HG03159 (cell line): ENCODE results near the gene SLC13A1.

Experiments
- ATAC-seq: cut with Tn5 transposase; IDR thresholded peaks from one replicate; pipeline ENCODE4 v1.9.1; 2021; ENCODE audit warnings: mild to moderate bottlenecking, moderate library complexity; ENCODE audit not compliant: unreplicated experiment

SLC13A1 gene

DNA sequence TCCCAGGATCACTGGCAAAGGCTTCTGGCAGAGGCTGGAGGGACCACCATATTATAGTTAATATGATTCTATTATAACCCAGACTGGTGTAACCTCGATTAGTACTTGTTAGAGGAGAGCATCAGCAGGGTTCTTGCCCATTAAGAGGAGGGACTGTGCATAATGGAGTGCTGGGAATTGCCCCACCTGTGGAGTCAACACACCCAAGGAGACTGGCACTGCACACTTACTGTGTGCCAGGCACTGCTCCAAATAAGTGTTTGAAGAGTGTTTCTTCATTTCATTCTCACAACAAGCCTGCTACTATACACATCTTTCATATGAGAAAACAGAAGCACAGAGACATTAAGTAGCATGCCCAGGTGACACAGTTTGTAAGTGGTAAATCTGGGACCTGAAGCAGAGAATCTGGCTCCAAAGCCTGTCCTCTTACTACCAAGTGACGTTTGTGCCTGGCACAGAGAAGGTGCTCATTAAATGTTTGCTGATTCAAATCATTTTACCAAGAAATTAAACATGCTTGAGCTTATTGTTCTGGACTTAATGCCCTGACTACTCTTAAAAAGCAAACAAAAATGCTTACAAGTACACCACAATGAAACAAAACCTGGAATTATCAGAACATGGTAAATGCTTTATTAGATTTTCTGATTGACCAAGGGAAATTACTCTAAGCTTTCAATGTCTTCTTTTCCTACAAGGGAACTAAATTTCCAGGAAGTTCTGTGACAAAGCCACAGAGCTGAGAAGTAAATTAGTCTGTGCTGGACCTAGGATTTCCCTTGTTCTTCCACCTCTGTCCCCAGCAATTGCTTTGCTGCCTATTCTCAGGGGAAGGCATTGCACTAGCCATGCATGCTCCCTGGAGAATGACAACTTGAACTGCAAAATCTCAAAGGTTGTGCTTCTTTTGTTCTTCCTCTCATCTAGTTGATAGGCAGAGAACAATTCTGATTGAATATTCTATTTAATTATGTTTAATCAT, 809 bp downstream of the SLC13A1 start:
- ATAC-seq, result no peak

DNA sequence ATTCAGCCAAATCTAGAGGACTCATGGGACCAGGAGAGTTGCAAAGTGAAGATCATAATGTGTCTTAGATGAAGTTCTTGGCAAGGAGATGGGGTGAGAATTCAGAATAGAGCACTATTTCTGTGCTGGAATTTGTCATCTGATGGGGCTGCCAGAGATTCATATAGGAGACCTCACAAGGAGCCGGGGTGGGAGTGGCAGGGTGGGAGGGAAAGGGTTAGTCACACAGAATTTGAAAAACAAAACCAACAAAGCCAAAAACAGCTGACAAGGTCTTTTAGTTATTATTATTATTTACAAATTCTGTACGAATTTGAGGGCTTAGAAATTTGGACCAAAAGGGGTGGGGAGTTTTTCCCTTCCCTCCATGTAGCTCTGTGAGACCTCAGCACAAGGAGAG, 1.7 kb downstream of the SLC13A1 start:
- ATAC-seq, result no peak

DNA sequence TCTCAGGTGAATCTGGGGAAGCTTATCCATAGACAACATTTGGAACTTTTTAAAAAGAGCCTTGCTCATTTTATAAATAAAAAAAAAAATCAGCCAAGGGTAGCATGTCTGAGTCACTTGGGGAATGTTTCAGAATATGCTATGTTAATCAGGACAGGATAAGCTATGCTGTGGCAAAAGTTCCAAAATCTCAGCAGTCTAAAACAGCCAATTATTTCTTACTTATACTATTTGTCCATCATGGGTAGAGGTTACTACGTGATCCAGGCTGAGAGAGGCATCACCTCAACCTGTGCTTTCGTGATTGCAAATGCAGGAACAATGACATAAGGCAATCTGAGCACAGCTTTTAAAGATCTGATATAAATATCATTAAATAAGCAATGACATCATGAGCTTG, 6.5 kb downstream of the SLC13A1 start:
- no peak for ATAC-seq

DNA sequence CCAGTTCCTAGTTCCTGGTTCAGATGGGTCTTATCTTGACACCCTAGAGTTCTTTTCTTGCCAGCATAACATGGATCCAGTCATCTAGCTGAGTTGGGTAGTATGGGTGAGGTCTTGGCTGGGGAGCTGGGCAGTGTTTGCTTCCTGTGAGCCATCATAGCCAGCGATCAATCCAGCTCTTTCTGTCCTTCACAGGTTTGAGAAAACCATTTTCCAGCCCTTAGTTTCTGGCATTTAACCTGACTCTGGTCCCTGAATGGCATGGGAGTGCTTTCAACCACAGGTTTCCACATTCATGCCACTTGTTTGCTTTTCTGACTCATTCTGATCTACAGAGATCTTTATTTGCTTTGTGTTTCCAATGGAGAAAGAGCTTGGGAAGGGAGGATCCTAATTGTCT, 8.6 kb downstream of the SLC13A1 start:
- ATAC-seq, result no peak

DNA sequence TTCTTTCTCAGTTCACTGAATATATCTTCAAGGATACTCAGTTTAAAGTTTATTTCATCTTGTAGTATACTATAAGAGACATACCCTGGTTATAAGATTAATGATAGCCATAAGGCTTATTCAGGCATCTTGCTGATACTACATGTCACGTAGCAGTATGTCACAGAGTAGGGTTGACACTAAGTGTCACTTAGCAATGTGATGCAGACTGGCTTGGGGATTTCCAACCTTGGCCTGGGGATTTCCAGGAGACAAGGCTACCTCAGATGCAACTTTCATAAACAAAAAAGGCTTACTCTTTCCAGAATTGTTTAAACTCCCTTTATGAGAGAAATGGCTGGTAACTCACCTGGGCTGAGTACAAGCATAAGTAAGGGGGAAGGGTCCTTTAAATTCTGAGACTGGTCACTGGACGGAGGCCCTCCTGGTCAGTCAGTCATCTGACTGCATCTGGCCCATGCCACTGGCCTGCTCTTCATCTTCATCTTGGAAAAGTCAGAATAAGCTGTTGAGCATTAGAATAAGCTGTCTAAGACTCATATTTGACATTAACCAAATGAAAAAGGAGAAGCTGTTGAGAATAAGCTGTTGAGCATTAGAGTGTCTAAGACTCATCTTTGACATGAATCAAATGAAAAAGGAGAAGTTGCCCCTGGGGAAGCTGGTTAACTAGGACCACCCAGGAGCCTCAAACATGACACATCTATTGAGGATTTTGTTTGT, 9.5 kb downstream of the SLC13A1 start:
- ATAC-seq, result peak; percentile 91

DNA sequence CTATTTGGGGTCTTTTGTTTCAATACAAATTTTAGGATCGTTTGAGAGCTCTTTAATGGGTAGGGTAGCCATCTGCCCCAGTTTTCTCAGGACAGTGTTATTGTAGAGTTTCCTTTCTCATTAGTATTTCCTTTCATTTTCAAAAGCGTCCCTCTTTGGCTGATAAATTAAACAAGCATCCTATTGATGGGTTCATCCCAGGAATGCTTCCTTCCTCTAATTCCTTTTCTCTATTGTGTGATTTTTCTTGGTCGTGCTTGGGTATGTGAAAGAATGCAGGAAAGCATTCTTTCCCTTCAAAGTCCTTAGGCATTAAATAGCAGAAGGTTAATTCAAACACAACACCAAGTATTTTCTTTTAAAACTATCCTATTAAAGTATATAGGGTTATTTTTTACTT, 14.0 kb downstream of the SLC13A1 start:
- ATAC-seq, result no peak

DNA sequence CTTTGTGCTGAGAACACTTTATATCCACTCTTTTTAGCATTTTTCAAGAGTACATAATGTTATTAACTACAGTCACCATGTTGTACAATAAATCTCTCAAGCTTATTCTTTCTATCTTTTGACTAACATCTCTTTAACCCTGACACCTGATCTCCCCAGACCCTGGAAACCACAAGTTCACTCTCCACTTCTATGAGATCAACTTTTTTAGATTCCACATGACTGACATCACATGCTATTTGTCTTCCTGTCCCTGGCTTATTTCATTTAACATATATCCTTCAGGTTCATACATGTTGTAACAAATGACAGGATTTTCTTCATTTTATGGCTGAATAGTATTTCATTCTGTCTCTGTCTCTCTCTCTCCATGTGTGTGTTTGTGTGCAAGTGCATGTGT, 15.5 kb downstream of the SLC13A1 start:
- ATAC-seq, result no peak

DNA sequence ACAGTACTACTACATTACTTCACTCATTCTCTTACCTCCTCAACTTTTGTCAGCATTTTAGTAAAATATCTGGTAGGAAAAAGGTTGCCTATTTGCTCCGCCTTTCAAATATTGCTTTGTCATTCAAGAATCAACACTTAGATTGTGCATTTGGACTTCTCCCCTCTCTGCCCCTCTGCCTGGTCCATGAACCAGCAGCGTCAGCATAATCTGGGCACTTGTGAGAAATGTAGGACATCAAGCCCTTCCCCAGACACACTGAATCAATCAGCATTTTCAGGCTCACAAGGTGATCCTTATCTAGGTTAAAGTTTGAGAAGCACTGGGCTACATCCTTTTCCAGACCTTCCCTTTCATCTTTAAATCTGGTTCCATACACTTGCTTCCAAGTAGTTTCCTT, 16.3 kb downstream of the SLC13A1 start:
- ATAC-seq, result no peak

DNA sequence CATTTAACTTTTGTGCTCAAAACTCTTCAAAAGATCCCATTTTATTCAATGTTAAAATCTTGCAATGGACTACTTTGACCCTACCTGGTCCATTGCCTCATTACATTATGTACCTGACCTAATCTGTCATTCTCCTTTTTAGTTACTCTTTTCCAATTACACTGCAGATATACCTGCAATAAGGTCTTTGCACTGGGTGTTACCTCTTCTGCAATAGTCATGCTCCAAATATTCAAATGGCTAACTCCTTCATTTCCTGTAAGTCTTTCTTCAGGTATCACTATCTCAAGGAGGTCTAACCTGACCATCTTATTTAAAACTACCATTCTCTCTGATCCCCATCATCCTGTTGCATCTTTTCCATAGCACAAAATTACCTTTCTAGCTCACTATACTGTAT, 22.3 kb downstream of the SLC13A1 start:
- ATAC-seq, result no peak

DNA sequence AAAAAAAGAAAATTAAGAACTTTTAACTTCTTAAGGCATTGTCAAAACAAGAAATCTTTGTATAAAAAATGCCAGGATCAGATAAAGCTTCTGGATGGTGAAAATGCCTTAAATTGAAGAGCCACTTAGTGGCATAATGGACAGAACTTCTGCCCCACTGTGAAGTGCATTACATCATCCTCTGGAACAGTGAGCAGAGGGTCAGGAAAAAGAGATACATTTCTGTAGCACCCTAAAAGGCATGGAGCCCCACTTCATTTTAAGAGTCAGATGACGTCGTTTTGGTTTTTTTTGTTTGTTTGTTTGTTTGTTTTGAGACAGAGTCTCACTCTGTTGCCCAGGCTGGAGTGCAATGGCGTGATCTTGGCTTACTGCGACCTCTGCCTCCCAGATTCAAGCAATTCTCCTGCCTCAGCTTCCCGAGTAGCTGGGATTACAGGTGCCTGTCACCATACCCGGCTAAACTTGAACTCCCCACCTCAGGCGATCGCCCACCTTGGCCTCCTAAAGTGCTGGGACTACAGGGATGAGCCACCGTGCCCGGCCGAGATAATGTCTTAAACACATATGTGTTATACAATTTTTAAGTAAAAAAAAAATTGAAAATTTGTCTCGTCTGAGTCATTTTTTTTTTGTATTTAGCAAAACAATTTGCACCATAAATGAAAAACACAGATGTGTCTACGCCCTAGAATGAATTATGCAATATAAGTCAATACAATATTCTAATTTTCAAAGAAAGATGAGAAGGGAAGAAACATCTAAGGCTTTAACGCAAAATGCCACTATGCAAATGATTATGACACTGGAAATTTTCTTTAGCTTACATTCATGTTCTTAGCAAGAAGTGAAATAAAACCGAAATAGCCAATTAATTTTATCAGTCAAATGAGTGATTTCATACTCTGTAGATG, 29.2 kb downstream of the SLC13A1 start:
- no peak for ATAC-seq

DNA sequence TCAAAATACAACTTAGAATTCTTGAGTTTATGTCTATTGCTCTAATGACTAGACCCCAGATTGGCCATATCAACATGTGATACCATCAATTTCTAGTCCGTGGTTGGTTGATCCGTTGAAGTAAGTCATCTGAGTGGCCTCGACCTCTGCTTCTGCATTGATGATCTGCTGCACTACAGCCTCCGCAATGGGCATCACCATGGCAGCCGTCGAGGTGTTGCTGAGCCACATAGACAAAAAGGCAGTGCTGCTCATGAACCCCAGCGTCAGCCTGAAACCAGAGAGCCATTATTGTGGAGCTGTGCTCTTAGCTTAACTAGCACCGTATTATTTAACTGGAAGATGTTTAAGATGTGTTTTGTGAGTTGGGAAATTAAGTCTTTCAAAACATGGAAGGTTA, 30.7 kb downstream of the SLC13A1 start:
- no peak for ATAC-seq

DNA sequence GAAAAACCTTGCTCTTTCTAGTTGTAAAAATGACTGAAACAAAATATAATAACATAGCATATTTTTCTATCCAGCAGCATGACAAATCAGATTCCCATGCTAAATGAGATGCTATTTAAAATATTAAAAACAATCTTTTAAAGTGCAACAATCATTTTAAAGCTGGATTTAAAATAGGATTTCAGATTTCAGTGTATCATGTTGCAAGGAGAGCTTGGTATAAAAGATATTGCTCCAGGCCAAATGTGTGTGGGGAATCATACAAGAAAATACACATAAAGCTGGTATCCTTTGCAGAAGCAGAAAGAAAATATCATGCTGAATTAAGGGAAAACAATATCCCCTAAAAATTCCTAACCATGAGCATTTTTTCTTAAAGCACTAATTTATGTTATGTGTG, 42.2 kb downstream of the SLC13A1 start:
- ATAC-seq, result no peak

DNA sequence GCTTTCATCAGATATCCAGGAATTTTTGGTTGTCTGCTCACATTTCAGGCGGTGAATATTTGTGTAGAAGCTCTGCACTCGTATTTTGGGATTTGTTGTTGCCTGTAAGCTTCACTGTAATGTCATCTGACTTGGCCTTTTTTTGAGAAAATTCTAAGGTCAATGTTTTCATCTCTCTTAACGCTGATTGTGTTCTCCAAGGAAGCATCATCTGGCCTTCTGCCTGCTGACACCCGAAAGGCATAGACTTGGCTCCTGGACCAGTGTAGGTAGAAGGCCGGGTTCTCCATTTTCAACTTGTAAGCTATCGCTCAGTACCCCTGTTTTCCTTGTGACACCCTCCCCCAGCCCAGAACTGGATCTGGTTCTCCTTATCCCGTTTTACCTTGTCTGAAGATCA, 44.2 kb downstream of the SLC13A1 start:
- no peak for ATAC-seq

DNA sequence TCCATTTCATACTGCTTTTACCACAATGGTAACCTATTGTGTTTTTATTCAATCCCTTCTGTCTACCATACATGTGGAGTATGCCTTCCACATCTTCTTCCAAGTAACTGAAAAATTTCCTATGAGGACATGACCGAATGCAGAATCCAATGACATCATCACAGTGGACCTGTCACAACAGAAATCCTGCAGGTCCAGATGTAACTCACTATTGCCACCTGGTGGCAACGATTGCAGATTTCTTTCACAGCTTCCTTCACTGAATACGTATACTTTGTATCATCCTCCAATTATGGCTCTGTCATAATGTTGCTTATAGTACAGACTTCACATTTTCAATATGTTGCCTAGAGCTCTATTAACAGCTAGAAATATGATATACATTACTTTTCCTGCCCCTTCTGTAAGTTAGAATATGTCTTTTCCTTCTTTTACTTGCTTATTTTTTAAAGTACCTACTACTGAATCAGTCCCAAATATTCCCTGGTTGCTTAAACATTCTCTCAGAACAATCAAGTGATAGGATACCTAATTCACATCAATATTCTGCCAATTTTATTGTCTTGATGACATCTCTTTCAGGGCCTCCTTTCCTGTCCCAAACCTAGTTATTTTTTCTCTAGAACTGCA, 45.4 kb downstream of the SLC13A1 start:
- ATAC-seq, result peak; percentile 97

DNA sequence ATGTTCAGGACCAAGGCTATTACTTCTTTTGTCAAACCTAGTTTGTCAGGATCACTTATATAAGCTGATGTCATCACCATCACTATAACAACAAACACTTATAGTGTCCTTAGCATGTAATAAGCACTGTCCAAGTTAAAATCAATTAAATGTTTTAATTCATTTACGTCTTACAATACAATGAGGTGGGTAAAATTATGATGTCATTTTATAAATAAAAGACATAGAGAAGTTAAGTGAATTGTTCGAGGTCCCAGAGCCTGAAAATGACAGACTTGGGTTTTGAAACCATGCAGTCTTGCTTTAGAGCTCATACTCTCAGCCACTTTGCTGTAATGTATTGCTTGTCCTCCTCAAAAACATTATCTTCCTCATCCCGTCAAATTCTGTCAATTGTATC, 48.3 kb downstream of the SLC13A1 start:
- ATAC-seq, result no peak

DNA sequence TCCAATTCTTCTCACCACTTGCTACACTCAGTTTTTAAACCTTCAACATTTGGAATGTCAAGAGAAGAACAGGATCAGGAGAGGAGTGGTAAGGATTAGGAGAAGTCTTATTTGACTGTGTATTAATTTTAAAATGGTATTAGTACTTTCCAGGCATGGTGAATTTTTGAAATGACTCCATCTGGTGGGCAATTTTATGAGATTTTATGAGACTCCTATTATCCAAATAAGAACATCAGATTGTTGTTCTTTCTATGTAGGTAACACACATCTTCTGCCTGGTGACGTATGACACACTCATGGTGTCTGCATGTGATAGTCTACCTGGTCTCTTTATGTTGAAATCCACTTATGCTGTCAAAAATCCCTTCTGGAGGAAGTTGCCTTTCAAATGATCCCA, 51.0 kb downstream of the SLC13A1 start:
- no peak for ATAC-seq

DNA sequence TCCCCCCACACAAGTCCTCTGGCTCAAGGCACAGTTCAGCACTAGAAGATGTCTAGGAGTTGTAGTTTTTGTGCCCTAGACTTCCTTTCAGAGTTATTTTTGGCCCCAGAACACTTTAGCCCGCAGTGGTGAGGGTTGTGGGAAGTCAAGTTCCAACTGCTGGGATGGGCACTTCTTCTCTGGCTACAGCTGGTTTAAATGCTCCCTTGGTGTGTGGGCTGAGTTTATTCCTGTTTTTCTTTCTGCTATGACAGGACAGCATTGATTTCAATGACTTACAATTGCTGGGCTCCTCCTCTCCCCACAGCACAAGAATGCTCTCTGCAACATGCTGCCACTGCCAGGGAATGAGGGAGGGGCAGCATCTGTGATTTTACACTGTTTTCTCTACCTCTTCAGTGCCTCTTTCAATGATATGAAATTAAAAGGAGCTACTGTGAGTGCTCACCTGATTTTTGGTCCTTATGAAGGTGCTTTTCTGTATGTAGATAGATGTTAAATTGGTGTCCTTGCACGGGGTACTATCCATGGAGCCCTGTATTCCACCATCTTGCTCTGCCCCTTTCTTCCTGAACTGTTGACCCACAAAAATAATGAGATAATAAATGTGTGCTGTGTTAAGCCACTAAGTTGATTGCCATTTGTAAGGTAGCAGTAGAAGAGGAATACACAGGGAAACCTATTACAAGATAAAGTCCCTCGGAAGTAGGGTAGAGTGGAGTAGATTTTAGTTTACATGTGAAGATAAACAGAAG, 56.3 kb downstream of the SLC13A1 start:
- no peak for ATAC-seq

DNA sequence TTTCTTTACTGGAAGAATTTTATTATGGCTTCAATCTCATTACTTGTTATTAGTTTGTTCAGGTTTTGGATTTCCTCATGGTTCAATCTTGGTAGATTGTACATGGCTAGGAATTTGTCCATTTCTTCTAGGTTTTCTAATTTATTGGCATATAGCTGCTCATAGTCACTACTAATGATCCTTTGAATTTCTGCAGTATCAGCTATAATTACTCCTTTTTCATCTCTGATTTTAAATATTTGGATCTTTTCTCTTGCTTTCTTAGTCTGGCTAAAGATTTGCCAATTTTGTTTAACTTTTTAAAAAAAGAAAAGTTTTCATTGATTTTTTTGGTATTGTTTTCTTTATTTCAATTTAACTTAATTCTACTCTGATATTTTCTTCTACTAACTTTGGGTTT, 59.2 kb downstream of the SLC13A1 start:
- no peak for ATAC-seq

DNA sequence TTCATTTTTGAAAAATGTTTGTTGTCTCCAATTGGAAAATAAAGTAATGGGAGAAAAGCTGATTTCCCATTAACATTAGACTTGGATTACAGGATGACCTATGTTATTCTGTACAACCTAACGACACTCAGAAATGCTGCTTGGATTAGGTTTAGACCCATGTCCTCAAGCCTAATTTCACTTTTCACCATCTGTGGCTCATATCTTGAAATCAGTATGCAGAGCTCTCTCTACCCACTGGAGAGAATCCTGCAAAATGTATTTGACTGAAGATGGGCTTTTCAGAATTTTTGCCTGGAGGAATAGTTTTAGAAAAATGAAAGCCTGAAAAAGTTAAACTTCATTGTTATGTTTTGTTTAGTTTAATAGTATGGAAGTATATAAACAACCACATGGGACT, 63.8 kb downstream of the SLC13A1 start:
- no peak for ATAC-seq

DNA sequence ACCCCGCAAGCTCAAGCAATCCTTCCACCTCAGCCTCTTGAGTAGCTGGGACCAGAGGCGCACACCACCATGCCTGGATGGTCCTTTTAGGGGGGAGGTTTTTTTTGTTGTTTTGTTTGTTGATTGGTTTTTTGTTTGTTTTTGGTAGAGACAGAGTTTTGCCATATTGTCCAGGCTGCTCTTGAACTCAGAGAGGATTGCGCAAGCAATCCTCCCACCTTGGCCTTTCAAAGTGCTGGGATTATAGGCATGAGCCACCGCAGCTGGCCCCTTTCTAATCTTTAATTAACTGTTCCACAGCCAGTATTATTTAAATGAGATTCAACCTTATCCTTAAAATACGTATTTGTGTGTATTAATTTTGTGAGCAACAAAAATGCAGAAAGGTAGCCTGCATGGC, 65.8 kb downstream of the SLC13A1 start:
- no peak for ATAC-seq
